DND-41 (cell line): ENCODE measurements around the gene PPP6R1.

Source experiments
- ATAC-seq: fragments of 200-7000 bp; cut with Tn5 transposase; 3 replicates; pipeline ENCODE4 v1.9.1; 2021; ENCODE audit warnings: low read depth; ENCODE audit not compliant: insufficient read depth
- DNase-seq: peaks from one replicate; pipeline ENCODE4 v3.0.0-alpha.2; 2020
- H2AFZ ChIP-seq: 2 replicates; pipeline ENCODE4 v1.6.0; 2012; ENCODE audit warnings: low read depth, low read length
- H3K27ac ChIP-seq: 2 replicates; pipeline ENCODE4 v1.5.1; 2012; ENCODE audit warnings: low read length, inconsistent platforms
- H3K27me3 ChIP-seq: fragments of 200-600 bp; sonication (generic); 2 replicates; pipeline ENCODE4 v1.6.0; 2012; ENCODE audit warnings: low read length, mild to moderate bottlenecking, inconsistent platforms; ENCODE audit not compliant: insufficient read depth, poor library complexity
- H3K36me3 ChIP-seq: 2 replicates; pipeline ENCODE4 v1.5.1; 2012; ENCODE audit warnings: low read length, inconsistent platforms; ENCODE audit not compliant: insufficient read depth
- H3K4me1 ChIP-seq: 2 replicates; pipeline ENCODE4 v1.5.1; 2012; ENCODE audit warnings: mild to moderate bottlenecking, low read length; ENCODE audit not compliant: insufficient read depth
- H3K4me2 ChIP-seq: 2 replicates; pipeline ENCODE4 v1.6.0; 2012; ENCODE audit warnings: mild to moderate bottlenecking, moderate library complexity, low read length, inconsistent platforms; ENCODE audit not compliant: insufficient read depth
- H3K4me3 ChIP-seq, 2 experiments: fragments of 200-600 bp in 1 of 2; shearing (Covaris generic) in 1 of 2; 2 replicates each; pipeline ENCODE4 v1.5.1; 2012 to 2016; ENCODE audit warnings: inconsistent platforms in 2 of 2, low read length in 2 of 2, mild to moderate bottlenecking in 2 of 2, low read depth in 1 of 2, moderate library complexity in 1 of 2
- H3K79me2 ChIP-seq: 2 replicates; pipeline ENCODE4 v1.6.0; 2012; ENCODE audit warnings: low read length, inconsistent platforms; ENCODE audit not compliant: insufficient read depth
- H3K9ac ChIP-seq: 2 replicates; pipeline ENCODE4 v1.6.0; 2012; ENCODE audit warnings: low read depth, mild to moderate bottlenecking, inconsistent platforms, low read length, moderate library complexity
- H3K9me3 ChIP-seq: 2 replicates; pipeline ENCODE4 v1.5.1; 2012; ENCODE audit warnings: low read length, moderate library complexity, mild to moderate bottlenecking, inconsistent platforms; ENCODE audit not compliant: insufficient read depth, severe bottlenecking
- H4K20me1 ChIP-seq: 2 replicates; pipeline ENCODE4 v1.6.0; 2012; ENCODE audit warnings: low read length; ENCODE audit not compliant: insufficient read depth
- EZH2 ChIP-seq: IDR thresholded peaks from 3 replicates; pipeline ENCODE4 v1.6.1; 2012; ENCODE audit warnings: borderline replicate concordance, low read depth, mild to moderate bottlenecking, moderate library complexity, low read length, inconsistent platforms; ENCODE audit not compliant: severe bottlenecking
- TF ChIP-seq, protein P1 (sequence below): IDR thresholded peaks from 2 replicates; pipeline ENCODE4 v1.5.1; 2012; ENCODE audit warnings: borderline replicate concordance, low read length, moderate library complexity, mild to moderate bottlenecking; ENCODE audit not compliant: poor library complexity, severe bottlenecking; ENCODE audit errors: extremely low read depth

PPP6R1 gene

DNA sequence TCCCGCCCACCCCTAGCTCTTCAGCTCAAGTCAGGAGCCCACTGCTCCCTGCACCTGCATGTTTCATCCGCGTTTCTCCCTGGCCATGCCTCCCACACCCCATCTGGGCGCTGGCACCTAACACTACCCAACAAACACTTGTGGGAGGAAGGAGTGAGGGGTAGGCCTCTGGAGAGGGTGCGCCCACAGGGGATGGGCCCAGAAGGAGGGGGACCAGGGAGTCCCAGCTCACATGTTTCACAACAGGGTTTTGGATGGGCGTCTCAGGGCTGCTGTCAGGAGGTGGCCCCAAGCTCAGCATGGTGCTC, 18.1 kb downstream of the PPP6R1 start:
- H3K27ac ChIP-seq: no peak overlapping the region
- H3K9ac ChIP-seq: no peak overlapping the region
- no peak for TF ChIP-seq EZH2
- TF ChIP-seq, protein P1, sequence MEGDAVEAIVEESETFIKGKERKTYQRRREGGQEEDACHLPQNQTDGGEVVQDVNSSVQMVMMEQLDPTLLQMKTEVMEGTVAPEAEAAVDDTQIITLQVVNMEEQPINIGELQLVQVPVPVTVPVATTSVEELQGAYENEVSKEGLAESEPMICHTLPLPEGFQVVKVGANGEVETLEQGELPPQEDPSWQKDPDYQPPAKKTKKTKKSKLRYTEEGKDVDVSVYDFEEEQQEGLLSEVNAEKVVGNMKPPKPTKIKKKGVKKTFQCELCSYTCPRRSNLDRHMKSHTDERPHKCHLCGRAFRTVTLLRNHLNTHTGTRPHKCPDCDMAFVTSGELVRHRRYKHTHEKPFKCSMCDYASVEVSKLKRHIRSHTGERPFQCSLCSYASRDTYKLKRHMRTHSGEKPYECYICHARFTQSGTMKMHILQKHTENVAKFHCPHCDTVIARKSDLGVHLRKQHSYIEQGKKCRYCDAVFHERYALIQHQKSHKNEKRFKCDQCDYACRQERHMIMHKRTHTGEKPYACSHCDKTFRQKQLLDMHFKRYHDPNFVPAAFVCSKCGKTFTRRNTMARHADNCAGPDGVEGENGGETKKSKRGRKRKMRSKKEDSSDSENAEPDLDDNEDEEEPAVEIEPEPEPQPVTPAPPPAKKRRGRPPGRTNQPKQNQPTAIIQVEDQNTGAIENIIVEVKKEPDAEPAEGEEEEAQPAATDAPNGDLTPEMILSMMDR: no peak
- no peak overlapping the region for H2AFZ ChIP-seq
- ATAC-seq (0 out of 3 replicates have a peak, but pooled peaks have one; percentile 14), DNase-seq (no peak)
- H3K4me2 ChIP-seq: no peak overlapping the region
- H3K27me3 ChIP-seq: no peaks in the 10 kb centered on the region
- H3K4me1 ChIP-seq: no peaks in the 10 kb centered on the region
- H4K20me1 ChIP-seq: peaks cover 48% of the 10 kb centered on the region
- H3K9me3 ChIP-seq: no peaks in the 10 kb centered on the region
- peaks cover 7% of the 10 kb centered on the region for H3K79me2 ChIP-seq
- H3K36me3 ChIP-seq: peaks cover 94% of the 10 kb centered on the region
- no peak overlapping the region for H3K4me3 ChIP-seq

DNA sequence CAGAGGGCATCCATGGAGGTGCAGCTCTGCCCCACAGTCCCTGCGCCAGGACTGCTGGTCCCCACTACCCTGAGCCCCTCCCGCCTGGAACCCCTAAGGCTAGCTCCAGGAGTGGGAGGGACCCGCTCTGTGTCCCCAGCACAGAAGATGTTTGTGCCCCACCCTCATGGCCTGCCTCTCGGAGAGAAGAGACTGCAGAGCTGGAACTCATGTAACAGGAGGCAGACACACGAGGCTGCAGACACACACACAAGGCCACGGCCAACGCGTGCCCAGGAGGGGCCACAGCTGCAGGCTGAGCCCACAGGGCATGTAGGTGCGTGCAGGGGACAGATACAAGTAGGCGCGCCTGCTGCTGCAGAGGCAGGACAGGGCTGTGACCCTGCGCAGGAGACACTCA, 19.8 kb downstream of the PPP6R1 start:
- Histone ChIP-seq H3K9ac (no peak overlapping the region), H2AFZ (no peak overlapping the region), H3K4me1 (no peaks in the 10 kb centered on the region), H3K79me2 (no peaks in the 10 kb centered on the region), H3K9me3 (no peaks in the 10 kb centered on the region), H3K36me3 (peaks cover 91% of the 10 kb centered on the region), H3K4me2 (no peak overlapping the region), H4K20me1 (peaks cover 47% of the 10 kb centered on the region), H3K27ac (no peak overlapping the region), H3K4me3 (no peak overlapping the region), H3K27me3 (no peaks in the 10 kb centered on the region)
- DNase-seq: no peak
- ATAC-seq: no peak
- TF ChIP-seq EZH2: no peak
- TF ChIP-seq, protein P1: no peak

DNA sequence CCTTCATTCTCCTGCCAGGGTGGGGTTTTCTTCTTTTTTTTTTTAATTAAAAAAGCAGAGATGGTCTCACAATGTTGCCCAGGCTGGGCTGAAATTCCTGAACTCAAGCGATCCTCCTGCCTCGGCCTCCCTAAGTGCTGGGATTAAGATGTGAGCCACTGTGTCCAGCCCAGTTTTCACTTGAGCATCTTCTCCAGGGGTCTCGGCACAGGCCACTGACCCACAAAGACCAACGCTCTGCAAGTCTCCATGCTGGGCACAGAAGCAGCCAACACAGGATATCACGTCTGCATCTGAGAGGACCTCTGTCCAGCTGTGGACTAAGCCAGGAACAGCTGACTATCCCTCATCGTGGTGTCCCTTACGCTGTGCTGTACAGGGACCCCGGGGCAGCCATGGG, 20.8 kb downstream of the PPP6R1 start:
- Histone ChIP-seq H3K4me1 (no peaks in the 10 kb centered on the region), H3K4me2 (no peak overlapping the region), H2AFZ (no peak overlapping the region), H3K9me3 (no peaks in the 10 kb centered on the region), H3K27ac (no peak overlapping the region), H4K20me1 (peaks cover 42% of the 10 kb centered on the region), H3K27me3 (no peaks in the 10 kb centered on the region), H3K79me2 (no peaks in the 10 kb centered on the region), H3K9ac (no peak overlapping the region), H3K4me3 (no peak overlapping the region), H3K36me3 (peaks cover 92% of the 10 kb centered on the region)
- DNase-seq (no peak), ATAC-seq (no peak)
- TF ChIP-seq, protein P1: no peak
- no peak for TF ChIP-seq EZH2

DNA sequence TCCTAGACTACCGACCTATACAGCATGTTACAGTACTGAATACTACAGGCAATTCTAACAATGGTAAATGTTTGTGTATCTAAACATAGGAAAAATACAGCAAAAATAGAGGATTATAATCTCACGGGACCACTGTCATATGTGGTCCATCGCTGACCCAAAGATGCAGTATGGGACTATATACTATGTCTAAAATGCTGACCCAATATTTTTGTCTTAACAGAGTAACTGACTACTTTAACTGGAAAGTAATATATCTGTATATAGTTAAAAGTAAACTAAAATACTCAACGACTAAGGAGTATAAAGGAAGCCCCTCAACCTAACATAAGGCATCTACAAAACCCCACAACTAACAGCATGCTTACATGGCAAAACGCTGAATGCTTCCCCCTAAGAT, 25.8 kb downstream of the PPP6R1 start:
- Histone ChIP-seq H3K4me2 (no peak overlapping the region), H3K4me3 (no peak overlapping the region), H3K79me2 (no peaks in the 10 kb centered on the region), H2AFZ (no peak overlapping the region), H3K27ac (no peak overlapping the region), H3K27me3 (no peaks in the 10 kb centered on the region), H3K4me1 (no peaks in the 10 kb centered on the region), H4K20me1 (peaks cover 54% of the 10 kb centered on the region), H3K36me3 (peaks cover 93% of the 10 kb centered on the region), H3K9ac (no peak overlapping the region), H3K9me3 (no peaks in the 10 kb centered on the region)
- ATAC-seq (no peak), DNase-seq (no peak)
- no peak for TF ChIP-seq EZH2
- TF ChIP-seq, protein P1: no peak
